ENCODE measurements around the gene NBAS.

Gene NBAS

DNA sequence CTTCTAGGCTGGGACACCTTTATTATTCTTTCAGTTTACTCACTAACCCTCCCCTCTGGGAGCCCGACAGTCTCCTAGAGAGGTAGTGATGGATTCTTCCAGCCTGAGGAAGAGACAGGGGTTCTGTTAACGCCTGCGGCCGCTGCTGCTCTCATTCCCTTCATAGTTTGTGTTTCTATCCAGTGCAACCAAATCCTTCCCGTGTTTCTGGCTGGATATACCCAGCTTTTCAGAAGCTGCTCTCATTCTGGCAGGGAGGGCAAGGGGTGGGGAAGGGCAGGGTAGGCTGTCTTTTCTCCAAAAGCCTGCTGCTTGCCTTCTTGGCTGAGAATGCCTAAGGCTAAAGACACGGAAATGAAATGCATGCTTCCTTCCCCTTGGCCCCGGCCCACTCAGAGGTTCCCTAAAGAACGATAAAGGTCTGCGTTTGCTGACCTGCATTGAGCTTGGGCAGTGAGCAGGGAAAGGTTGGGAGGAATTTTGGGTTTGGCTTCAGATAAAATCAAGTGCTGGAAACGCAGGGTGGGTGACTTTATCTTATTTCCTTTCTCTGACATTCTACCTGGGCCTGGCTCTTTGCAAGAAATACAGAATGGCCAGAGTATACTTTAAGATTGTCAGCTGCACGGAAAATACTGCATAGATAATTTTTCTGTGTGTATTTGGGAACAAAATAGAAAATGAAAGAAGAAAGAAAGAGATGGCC, 390.9 kb downstream of the NBAS start:
- DNase-seq (ENCODE audit: low read depth in 2 of 2) = no peak

DNA sequence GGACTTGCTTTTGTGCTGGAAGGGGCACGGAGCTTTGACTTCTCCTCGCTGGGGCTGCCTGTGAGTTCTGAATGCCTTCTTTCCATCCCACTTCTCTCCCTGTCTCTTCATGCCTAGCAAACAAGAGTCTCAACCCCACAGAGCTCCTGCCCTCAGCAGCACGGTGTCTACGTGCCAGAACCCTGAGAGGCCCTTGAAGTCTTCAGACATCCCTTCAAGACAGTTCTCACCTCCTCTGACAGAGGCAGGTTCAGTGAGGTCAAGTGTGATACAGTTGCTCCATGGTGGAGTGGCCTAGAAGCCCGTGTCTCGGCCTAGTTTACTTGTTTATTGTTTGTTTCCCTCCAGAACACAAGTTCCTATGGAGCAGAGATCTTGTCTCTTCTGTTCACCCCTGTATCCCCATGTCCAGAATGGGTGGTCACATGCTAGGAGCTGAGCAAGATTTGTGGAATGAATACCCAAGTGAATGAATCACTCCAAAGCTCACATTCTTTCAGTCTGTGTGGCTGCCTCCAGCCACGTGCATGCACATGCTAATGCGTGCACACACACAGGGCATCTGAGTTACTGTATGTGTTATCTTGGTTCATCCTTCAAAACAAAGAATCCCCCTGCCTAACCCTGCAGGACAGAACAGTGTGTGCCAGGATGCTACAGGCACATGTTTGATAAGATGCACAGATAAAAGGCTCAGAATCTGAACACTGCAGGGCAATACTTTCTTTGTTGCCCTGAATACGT, 391.6 kb downstream of the NBAS start:
- DNase-seq (ENCODE audit: low read depth in 2 of 2) = no peak

DNA sequence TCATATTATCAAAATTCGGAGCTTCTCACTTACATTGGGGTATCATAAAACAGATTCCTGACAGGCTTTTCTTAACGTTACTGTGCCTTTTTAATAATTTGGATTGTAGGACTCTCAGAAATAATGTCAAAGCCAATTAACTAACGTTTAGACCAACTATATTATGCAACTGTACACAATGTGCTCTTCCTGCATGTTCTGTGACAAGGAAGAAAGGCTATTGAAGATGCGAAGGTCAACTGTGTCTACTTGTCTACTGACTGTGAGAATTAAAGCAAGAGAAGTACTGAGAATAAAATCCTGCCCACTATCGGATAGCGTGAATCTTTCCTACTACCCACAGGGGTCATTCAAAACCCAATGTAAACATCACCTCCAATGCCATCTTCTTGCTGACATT, 393.0 kb downstream of the NBAS start:
- no peak for DNase-seq (ENCODE audit: low read depth in 2 of 2)

DNA sequence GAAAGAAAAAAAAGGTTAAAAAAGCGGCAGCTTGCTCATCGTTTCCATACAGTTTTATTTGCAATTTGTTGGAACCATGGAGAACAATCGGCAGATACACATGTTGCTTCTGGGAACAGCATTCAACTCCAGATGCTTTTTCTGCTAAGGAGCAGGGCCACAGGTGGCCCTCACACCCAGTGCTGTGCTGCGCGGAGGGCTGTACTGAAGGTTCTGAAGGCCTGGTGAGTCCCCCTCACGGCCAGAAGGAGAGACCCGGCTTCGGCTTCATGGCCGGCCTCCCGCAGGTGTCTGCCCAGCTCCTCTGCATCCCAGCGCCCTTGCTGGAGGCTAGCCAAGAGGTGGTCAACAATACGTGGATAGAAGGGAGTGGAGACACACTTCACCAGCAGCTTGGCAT, 394.3 kb downstream of the NBAS start:
- DNase-seq (ENCODE audit: low read depth in 2 of 2) = no peak

DNA sequence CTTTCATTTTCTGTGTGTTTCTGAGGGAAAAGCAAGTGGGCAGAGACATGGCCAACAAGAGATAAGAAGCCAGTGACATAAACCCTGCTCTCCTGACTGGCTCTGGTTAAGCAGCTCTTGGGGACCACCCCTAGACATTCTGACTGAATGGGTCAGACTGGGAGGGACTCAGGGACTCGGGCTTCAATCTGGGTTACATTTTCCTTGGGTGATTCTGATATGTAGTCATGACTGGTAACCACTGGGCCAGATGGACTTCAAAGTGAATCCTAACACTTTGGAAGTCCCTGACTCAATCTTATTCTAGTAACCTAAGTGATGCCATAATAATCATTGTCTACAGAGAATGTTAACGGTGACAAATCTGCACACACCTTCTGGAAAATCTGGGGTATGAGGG, 397.8 kb downstream of the NBAS start:
- no peak for DNase-seq (ENCODE audit: low read depth in 2 of 2)

DNA sequence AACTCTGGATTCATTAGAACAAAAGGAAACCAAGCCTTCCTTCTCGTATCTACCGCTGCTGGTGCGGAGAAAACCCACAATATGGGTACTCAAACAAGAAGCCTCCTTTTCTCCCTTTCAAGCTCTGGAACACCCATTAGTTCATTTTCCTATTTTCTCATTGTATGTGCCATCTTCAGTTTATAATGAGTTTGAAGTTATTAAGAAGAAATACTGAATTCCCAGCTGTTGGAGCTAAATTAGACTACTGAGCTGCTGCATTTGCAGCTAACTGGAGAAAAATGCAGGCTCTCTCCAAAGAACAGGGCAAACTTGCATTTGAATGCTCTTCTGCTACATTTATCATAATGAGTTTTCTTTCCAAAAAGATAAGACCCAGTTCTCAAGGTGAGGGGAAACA, 398.5 kb downstream of the NBAS start:
- DNase-seq (ENCODE audit: low read depth in 2 of 2) = no peak

DNA sequence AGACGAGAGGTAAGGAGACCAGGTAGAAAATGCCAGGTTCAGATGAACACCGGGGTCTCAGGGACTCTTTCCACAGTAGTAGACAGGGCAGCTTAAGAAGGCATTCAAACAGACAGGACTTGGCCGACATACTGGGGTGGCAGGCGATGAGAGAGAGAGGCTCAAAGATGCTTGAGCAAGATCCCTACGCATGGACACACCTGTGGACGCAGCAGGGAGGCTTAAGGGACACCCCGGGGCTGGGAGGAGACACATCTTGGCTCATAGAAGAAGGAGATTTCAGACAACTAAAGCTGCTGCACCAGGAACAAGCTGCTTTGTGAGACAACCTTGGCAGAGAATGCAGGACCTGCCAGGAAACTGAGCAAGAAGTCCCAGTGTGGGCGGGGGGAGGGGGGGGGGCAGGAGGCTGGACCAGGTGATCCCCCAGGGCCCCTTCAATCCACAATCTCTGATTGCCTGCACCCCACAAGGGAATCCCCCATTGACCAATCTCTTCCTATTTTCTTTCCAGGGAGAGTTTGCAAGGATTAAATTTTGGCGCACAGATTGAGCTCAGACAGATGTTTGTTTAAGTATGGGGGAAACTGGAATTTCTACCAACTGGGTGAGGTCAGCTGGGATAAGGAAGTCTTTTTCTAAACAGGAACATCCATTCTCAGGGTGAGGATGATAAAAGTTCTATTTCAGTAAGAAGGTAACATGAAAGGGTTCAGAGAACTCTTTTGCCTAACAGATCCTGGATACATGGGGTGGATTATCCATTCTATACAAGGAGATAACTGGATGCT, 400.7 kb downstream of the NBAS start:
- DNase-seq (ENCODE audit: low read depth in 2 of 2) = no peak

DNA sequence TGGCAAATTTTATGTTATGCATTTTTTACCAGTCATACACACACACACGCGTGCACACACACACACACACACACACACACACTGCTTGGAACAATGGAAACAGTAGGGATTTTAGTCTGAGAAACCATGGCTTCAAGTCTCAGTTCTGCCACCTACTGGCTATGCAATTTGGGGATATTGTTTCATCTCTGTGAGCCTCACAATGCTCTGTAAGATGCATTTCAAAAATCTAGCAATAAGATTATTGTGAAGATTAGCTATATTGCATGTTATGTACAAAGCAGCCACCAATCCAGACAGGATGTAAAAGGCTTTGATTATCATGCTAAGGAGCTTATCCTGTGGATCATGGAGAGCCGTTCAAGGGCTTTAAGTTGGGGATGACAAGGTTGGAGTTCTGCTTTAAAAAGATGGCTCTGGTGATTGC, 401.4 kb downstream of the NBAS start:
- no peak for DNase-seq (ENCODE audit: low read depth in 2 of 2)

DNA sequence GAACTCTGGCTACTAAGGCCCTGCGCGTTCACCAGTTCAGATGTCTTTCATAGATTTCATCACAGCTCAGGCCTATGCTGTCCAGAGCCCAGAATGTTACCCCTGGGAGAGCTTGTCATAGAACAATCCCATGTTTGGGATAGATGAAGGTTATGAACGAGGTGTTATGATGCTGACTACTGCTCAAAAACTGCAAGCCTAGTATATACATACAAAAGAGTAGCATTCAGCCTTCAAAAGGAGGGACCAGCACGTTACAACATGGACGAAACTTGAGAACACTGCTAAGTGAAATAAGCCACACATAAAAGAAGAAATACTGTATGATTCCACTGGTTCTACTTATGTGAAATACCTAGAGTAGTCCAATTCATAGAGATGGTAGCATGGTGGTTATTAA, 401.9 kb downstream of the NBAS start:
- no peak for DNase-seq (ENCODE audit: low read depth in 2 of 2)

DNA sequence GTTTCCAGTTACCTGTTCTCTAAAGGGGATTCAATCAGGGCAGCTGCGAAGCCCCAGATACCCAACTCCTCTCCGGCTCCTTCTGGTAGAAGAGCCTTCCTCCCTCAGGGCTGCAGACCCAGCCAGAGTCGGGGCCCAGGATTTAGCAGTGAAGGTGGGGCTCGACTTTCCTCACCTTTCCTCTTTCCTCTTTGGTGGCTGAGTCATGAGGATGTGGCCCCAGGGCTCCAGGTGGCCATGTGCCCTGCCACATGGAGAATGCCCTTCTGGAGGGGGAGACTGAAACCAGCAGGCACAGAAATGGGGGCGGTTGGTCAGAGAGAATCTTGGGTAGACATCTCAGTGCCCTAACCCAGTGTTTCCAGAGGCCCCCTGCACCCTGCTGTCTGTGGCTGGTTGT, 402.6 kb downstream of the NBAS start:
- DNase-seq (ENCODE audit: low read depth in 2 of 2) = no peak

DNA sequence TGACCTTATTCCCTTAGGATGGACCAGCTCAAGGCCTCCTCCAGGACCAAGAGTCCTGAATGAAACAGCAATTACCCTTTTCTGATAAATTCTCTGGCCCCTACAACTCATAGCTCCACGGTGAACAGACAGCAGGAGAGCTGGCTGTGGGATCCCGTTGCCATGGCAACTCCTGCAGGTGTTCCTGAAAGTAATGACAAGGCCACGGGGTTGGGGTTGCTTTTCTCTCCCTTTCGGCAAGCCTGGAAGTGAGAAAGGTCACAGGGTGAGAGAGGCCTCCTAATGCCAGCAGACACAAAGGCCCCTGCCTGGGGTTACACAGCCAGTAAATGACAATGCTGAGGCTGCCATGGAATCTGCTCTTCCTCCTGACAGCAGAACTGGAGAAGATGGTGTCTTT, 403.0 kb downstream of the NBAS start:
- DNase-seq (ENCODE audit: low read depth in 2 of 2) = no peak

DNA sequence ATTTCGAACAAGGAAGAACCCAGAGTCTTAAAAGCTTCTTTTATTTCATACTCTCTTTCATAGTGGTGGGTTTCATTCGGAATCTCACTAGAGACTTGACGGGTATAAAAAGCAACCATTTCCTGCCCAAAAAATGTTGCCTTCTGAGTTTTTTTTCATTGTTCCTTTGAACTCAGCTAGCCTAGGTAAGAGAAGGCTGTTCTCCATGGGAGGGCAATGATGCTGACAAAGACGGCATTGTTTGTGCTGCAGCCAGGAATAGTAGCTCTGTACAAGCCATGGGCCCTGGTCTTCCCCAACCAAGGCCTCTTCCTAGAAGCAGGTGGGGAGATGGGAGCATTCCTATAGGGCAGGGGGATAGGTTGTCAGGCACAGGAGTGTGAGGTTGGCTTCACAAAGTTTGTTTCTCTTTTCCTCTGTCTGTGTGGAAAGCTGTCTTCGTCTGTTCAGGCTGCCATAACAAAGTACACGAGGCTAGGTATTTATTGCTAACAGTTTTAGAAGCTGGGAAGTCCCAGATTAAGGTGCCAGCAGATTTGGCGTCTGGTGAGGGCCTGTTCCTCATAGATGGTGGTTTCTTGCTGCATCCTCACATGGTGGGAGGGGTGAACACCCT, 405.1 kb downstream of the NBAS start:
- DNase-seq (ENCODE audit: low read depth in 2 of 2) = no peak

DNA sequence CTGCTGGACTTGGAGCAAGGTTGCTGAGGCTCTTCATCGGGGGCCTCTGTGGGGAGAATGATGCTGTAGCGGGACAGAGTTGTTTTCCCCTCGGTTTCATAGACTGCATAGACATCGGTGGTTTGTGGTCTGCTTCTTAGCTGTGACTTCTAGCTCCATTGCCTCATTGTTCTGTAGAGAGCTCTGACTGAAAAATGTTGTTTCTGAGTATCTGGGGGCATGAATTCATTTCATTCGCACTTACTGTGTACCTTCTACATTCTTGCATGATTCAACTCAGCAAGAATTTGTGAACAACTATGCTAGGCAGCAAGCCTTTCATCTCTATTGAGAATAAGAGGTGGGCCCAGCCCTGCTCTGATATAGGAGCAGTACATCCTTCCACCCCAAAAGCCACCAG, 406.8 kb downstream of the NBAS start:
- DNase-seq (ENCODE audit: low read depth in 2 of 2) = no peak

DNA sequence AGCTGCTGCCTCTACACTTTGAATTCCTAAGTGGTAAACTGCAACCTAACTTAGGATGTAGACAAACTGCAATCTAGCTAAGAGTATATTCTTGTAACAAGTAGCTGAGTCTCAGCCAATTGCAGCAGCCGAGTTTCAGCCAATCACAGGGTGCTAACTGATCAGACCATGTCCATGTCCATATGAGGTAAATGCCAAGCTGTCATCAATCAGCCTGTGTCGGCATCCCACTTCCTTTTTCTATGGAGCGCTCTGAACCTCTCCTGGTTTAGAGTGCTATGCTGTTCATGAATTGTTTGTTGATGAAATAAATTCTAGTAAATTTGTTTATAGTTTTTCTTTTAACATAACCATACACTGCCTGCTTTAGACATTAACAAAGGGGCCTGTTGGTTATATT, 408.8 kb downstream of the NBAS start:
- no peak for DNase-seq (ENCODE audit: low read depth in 2 of 2)

DNA sequence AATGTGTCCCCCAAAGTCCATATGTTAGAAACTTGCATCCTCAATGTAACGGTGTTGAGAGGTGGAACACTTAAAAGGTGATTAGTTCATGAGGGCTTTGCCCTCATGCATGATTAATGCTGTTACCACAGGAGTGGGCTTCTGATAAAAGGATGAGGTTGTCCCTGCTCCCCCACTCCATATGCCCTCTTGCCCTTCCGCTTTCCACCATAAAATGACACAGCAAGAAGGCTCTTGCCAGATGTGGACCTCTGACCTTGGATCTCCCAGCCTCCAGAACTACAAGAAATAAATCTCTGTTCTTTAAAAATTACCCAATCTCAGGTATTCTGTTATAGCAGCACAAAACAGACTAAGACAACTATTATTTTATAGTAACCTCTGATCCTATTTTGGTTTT, 412.1 kb downstream of the NBAS start:
- no peak for DNase-seq (ENCODE audit: low read depth in 2 of 2)

DNA sequence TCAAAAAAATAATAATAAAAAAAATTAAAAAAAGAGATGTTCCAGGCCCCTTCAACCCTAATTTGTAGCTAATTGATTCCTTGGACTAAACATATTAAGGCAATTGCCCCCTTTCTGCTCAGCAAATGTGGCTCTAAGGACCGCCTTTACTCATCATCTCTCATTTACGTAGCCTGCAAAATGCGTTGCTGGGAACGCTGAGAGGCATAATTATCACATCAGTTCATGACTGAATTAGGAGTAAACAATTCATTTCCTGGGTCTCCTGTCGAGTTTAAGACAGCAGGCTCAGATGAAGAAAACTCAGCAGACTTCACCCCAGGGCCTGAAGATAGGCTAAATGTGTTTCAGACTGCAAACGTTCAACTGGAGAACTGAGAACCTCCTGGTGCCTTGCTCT, 413.5 kb downstream of the NBAS start:
- no peak for DNase-seq (ENCODE audit: low read depth in 2 of 2)

DNA sequence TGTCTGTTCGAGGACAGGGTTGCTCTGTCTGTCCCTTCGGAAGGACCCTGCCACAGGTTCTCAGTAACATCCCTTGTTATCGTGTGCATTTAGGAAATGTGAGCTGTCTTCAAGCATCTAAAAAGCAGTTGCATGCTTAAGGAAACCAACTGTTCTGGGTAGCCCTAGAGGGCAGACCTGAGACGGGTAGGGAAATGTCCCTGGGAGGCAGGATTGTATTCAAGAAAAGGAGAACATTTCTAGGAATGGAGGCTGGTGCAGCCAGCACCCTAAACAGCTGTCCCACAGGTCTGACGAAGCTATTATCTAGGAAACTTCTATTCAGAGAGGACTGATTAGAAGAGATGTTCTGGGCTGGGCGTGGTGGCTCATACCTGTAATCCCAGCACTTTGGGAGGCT, 414.2 kb downstream of the NBAS start:
- DNase-seq (ENCODE audit: low read depth in 2 of 2) = no peak

DNA sequence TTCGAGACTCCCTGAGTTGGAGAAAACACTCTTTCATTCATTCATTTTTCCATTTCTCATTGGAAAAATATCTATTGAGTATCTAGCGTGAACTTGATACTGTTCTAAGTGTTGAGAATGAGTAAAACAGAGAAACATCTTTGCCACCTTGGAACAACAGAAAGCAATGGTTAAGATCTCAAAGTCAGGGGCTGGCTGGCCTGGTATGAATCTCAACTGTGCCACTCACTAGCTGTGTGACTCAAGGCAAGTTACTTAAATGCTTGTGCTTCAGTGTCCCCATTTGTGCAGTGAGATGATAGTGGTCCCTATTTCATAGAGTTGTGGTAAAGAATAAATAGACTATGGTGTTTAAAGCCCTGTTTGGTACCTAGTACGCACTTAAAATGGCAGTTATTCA, 415.2 kb downstream of the NBAS start:
- DNase-seq (ENCODE audit: low read depth in 2 of 2) = no peak

DNA sequence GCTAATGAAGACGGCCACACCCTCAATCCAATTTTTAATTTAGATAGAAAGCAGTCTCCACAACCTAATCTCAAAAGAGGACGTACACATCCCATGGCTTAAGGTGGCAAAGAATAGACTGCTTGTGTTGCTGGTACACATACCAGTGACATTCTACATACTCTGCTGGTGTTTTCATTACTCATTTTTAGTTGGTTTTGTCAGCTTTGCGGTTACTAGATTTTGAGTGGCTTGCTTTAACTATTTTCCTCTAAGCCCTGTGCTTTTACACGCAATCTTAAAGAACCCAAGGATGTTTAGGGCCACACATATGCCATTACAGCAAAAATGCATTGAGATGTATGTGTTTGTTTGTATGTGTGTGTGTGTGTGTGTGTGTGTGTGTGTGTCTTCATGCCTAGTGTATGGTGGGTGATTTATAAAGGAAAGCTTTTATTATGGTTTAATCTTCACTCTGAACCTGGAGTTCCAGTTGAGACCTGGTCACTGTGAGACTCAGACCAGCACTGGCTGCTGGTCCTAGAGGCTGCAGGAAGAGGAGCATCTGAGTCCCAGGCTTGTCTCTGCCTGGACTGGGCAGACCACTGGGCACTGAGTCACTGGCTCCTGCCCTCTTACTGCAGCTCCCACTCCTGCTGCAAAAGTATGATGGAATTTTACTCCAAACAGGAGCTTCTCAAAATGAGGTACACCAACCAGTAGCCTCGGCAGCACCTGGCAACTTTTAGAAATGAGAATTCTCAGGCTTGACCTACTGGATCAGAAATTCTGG, 415.9 kb downstream of the NBAS start:
- DNase-seq (ENCODE audit: low read depth in 2 of 2) = no peak

DNA sequence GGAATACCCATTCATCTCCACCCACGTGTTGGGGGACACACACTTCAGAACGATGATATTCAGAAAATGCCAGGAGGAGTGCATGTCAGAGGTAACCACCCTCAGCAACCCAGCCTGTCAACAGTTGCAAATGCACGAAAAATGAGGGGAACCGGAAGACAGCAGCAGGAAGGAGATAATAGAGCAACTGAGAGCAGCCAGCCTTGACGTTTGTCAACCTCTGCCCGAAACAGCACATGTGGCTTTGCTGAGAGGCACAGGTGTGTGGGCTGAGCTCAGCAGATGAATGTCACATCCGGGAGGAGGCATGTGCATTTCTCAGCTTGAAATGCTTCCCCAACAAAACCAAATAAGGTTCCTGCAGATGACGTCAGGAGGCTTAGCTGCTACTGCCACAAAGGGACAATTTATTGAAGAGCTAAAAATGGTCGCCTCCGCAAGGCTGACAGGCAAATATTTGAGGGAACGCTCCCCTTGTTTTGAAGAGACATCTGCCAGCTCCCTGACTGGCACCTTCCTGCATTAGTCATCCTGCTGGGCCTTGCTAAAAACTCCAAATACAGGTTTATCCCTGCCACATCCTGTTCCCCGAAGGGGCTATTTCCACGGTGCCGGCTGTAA, 419.0 kb downstream of the NBAS start:
- DNase-seq (ENCODE audit: low read depth in 2 of 2) = peak; percentile 60

DNA sequence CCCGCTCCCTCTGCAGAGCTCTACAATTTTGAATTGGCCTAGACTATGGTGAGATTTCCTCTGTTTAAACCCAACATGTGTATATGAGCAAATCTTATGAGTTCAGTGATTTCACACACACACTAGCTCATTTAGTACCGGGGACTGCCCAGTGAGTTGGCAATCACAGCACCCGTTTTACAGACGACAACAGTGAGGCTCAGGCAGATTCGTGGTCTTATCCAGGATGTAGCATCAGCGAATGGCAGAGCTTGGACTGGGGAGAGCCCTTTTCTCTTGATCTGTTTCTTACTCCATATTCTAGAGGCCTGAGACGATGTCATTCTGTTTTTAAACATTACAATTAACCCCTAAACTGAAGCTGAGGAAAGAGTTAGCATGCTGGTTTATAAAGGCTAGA, 419.9 kb downstream of the NBAS start:
- no peak for DNase-seq (ENCODE audit: low read depth in 2 of 2)
